ENCODE results near the gene HACD2.

Gene HACD2

DNA sequence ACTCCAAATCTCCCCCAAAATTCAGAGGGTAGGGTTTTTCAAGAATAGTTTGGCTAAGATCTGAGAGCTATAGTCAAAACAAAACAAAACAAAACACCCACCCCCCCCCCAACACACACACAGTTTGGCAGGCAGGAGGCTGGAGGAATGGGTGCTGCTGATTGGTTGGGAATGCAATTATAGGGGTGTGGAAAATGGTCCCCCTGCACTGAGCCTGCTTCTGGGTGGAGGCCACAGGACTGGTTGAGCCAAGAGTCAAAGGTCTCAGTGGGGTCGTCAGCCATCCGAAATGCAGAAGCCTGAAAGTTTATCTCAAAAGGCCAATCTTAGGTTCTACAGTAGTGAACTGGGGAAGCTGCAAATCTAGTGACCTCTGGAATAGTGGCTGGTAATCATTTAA, 2.5 kb upstream of the HACD2 start:
- Histone ChIP-seq H3K4me1 (no peaks in the 10 kb centered on the region), H3K27ac (no peak overlapping the region), H3K79me2 (peaks cover 9% of the 10 kb centered on the region), H3K9ac (no peak overlapping the region), H3K4me2 (ENCODE audit: low read length) (no peak overlapping the region), H2AFZ (no peak overlapping the region), H3K9me3 (ENCODE audit: control insufficient read depth, low read length) (no peaks in the 10 kb centered on the region), H3K4me3 (ENCODE audit: low read depth, low read length) (no peak overlapping the region), H3K36me3 (ENCODE audit: control insufficient read depth, insufficient read depth, low read length) (no peaks in the 10 kb centered on the region), H3K27me3 (ENCODE audit: control insufficient read depth, insufficient read depth, low read length) (no peaks in the 10 kb centered on the region)
- TF ChIP-seq, protein P1, sequence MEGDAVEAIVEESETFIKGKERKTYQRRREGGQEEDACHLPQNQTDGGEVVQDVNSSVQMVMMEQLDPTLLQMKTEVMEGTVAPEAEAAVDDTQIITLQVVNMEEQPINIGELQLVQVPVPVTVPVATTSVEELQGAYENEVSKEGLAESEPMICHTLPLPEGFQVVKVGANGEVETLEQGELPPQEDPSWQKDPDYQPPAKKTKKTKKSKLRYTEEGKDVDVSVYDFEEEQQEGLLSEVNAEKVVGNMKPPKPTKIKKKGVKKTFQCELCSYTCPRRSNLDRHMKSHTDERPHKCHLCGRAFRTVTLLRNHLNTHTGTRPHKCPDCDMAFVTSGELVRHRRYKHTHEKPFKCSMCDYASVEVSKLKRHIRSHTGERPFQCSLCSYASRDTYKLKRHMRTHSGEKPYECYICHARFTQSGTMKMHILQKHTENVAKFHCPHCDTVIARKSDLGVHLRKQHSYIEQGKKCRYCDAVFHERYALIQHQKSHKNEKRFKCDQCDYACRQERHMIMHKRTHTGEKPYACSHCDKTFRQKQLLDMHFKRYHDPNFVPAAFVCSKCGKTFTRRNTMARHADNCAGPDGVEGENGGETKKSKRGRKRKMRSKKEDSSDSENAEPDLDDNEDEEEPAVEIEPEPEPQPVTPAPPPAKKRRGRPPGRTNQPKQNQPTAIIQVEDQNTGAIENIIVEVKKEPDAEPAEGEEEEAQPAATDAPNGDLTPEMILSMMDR (IDR thresholded peaks at IDR 0.05), result no peak

DNA sequence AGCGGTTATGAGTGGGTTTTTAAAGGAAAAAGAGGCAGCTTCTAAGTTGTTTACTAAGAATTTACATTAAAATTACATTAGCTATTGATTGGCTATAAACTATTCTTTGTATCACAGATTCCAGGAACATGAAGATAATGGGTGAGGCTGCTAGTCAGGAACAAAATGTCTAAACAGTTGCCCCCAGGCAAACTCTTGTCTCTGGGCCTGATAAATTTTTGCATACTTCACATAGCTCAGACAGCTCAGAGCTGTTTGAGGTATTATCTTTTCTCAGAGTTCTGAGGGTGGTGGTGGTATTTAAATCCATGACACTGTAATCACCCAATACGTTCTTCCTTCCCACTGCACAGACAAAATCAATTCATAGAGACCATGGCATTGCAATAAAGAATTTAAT, 2.1 kb upstream of the HACD2 start:
- H3K9ac ChIP-seq, result no peak overlapping the region
- H3K4me1 ChIP-seq, result no peaks in the 10 kb centered on the region
- H3K4me2 ChIP-seq (ENCODE audit: low read length), result no peak overlapping the region
- no peaks in the 10 kb centered on the region for H3K36me3 ChIP-seq (ENCODE audit: control insufficient read depth, insufficient read depth, low read length)
- no peaks in the 10 kb centered on the region for H3K27me3 ChIP-seq (ENCODE audit: control insufficient read depth, insufficient read depth, low read length)
- H3K4me3 ChIP-seq (ENCODE audit: low read depth, low read length), result no peak overlapping the region
- H3K27ac ChIP-seq, result no peak overlapping the region
- no peaks in the 10 kb centered on the region for H3K9me3 ChIP-seq (ENCODE audit: control insufficient read depth, low read length)
- no peak overlapping the region for H2AFZ ChIP-seq
- TF ChIP-seq, protein P1 (IDR thresholded peaks at IDR 0.05), result no peak
- peaks cover 9% of the 10 kb centered on the region for H3K79me2 ChIP-seq

DNA sequence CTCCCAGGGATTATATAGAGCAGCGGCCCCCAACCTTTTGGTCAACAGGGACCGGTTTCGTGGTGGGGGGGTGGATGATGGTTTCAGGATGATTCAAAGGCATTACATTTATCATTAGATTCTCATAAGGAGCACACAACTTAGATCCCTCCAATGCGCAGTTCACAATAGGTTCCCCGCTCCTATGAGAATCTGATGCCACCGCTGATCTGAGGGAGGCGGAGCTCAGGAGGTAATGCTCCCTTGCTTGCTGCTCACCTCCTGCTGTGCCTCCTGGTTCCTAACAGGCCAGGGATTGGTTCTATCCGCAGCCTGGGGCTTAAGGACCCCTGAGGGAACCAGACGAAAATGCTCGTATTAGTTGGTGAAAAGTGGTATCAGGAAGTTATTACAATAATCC, 1.3 kb upstream of the HACD2 start:
- no peak overlapping the region for H3K9ac ChIP-seq
- no peaks in the 10 kb centered on the region for H3K4me1 ChIP-seq
- H3K9me3 ChIP-seq (ENCODE audit: control insufficient read depth, low read length), result no peaks in the 10 kb centered on the region
- H3K4me2 ChIP-seq (ENCODE audit: low read length), result peak overlapping the region; percentile 59
- H2AFZ ChIP-seq, result peak overlapping the region; percentile 97
- peak overlapping the region; percentile 63 for H3K4me3 ChIP-seq (ENCODE audit: low read depth, low read length)
- no peaks in the 10 kb centered on the region for H3K27me3 ChIP-seq (ENCODE audit: control insufficient read depth, insufficient read depth, low read length)
- no peaks in the 10 kb centered on the region for H3K36me3 ChIP-seq (ENCODE audit: control insufficient read depth, insufficient read depth, low read length)
- peak overlapping the region; percentile 99 for H3K27ac ChIP-seq
- TF ChIP-seq, protein P1 (IDR thresholded peaks at IDR 0.05), result no peak
- H3K79me2 ChIP-seq, result peaks cover 11% of the 10 kb centered on the region

DNA sequence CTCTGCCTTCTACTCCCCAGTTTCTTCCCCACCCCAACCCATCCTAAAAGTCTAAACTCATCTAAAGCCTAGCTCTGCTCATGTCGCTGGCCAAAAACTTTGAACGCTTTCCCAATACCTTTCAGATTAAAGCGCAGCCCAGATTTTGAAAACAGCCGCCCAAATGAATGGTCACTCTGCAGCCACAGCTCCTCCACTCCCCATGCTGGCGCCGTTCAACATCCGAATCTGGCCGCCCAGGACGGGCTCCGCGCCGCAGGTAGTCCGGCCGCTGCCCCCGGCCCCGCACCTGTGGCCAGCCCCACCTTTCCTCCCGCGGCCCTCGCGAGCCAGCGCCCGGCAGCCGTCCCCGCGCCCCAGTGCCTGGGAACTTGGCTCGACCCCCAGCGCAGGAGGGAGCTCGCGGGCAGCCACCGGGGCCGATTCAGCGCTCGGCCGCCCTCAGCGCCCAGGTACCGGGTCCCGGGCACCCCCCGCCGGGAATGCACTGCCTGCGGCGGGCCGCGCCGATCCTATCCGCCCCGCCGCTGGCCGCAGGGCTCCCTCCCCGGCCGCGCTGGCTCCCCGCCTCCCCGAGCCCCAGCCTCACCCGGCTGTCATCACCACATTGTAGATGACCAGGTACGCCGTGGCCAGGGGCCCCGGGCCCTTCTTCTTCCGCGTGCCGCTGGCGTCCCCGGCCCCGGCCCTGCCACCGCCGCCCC, 417 bp downstream of the HACD2 start:
- no peaks in the 10 kb centered on the region for H3K27me3 ChIP-seq (ENCODE audit: control insufficient read depth, insufficient read depth, low read length)
- H3K9me3 ChIP-seq (ENCODE audit: control insufficient read depth, low read length), result no peaks in the 10 kb centered on the region

More for the DNA sequence above, 417 bp downstream of the HACD2 start:
- H3K4me3 ChIP-seq (ENCODE audit: low read depth, low read length), result peak overlapping the region; percentile 63
- peak overlapping the region; percentile 99 for H3K27ac ChIP-seq
- H3K4me1 ChIP-seq, result no peaks in the 10 kb centered on the region
- peak overlapping the region; percentile 68 for H3K4me2 ChIP-seq (ENCODE audit: low read length)
- TF ChIP-seq, protein P1 (IDR thresholded peaks at IDR 0.05), result peak; percentile 16
- peak overlapping the region; percentile 64 for H3K9ac ChIP-seq
- no peaks in the 10 kb centered on the region for H3K36me3 ChIP-seq (ENCODE audit: control insufficient read depth, insufficient read depth, low read length)
- peak overlapping the region; percentile 97 for H2AFZ ChIP-seq
- H3K79me2 ChIP-seq, result peaks cover 5% of the 10 kb centered on the region
